ENCODE measurements around the gene ART1.
"Not testable (repeated sequence)": the region's sequence is repeated elsewhere in the genome, so short reads cannot be mapped to it uniquely, and the experiment has no call there.

ART1 gene

DNA sequence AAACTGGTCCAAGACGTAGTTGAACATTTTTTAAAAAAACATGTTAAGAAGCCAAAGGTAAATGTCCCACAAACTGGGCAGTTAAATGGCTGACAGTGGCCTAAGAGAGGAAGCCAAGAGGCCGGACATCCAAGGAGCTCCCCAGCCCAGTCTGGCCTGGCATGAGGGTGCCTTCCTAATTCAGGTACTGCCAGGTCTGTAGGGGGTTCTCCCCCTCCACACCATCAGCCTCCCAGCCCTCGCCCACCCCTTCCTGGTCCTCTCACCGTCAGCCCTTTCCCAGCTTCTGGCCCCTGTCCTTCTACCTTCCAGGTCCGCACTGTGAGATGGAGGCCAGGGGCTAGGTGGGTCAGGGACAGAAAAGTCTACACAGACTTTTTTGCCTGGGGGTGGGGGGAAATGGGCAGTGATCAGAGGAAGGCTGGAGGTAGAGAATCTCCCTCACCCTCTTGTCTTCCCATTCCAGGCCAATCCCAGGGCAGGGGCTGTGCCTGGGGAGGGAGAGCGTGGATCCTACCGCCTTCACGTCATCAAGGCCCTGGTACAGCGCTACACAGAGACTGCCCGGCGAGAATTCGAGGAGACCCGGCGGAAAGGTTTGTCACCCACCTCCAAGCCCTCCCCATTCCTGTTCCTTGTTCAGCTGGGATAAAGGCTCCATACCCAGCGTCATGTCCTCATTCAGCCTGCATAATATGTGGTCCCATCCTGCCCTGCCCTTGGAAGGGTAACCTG lies 9.1 kb upstream of the ART1 start:
- no peaks in the 10 kb centered on the region for H3K27me3 ChIP-seq (replicated peaks; ENCODE audit: control insufficient read depth, insufficient read depth, low read length)
- H3K36me3 ChIP-seq (ENCODE audit: control insufficient read depth, insufficient read depth, low read length, severe bottlenecking): no peaks in the 10 kb centered on the region
- no peak for DNase-seq (ENCODE audit: low read depth)
- no peaks in the 10 kb centered on the region for H3K4me1 ChIP-seq (ENCODE audit: control insufficient read depth, insufficient read depth, low read length)
- H3K9me3 ChIP-seq (ENCODE audit: control insufficient read depth, low read length): no peaks in the 10 kb centered on the region
- H3K4me3 ChIP-seq (ENCODE audit: low read length): no peak overlapping the region
- H3K9ac ChIP-seq (ENCODE audit: low read length): no peak overlapping the region

DNA sequence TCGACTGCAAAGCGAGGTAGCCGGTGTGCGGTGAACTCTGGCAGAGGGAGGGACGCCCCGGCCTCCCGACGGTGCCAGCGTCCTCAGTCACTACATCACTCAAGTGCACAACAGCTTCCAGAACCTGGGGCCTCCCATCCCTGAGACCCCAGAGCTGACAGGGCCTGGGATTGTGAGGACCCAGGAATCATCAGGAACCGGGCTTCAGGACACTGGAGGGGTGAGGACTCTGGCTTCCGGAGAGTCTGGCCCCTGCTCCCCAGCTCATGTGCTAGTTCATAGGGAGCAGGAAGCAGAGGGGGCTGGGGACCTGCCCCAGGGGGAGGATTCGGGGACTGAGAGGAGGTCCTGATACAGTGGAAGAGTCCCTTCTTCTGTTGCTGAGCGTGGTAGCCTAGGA lies 7.7 kb upstream of the ART1 start:
- H3K4me3 ChIP-seq (ENCODE audit: low read length): no peak overlapping the region
- no peaks in the 10 kb centered on the region for H3K27me3 ChIP-seq (replicated peaks; ENCODE audit: control insufficient read depth, insufficient read depth, low read length)
- H3K9ac ChIP-seq (ENCODE audit: low read length): no peak overlapping the region
- H3K4me1 ChIP-seq (ENCODE audit: control insufficient read depth, insufficient read depth, low read length): peaks cover 1% of the 10 kb centered on the region
- no peaks in the 10 kb centered on the region for H3K9me3 ChIP-seq (ENCODE audit: control insufficient read depth, low read length)
- DNase-seq (ENCODE audit: low read depth): no peak
- H3K36me3 ChIP-seq (ENCODE audit: control insufficient read depth, insufficient read depth, low read length, severe bottlenecking): no peaks in the 10 kb centered on the region

DNA sequence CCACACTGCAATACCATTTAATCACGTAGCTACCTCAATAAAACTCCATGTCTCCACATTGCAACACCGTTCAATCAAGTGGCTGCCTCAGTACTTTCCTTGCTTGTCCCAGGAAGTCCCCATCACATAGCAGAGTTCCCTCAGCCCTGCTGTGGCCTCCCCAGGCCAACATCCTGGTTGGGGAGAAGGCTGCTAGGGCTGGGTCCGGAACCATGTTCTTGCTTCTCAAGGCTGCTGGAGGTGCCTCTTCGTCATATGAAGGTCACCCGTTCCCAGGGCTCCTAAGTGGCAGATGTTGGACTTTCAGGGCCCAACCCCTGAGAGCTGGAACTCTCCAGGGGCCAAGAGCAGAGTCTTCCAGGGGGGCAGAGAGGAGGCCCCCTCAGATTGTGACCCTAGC lies 6.4 kb upstream of the ART1 start:
- Histone ChIP-seq H3K4me1 (ENCODE audit: control insufficient read depth, insufficient read depth, low read length) (peaks cover 11% of the 10 kb centered on the region), H3K9me3 (ENCODE audit: control insufficient read depth, low read length) (no peaks in the 10 kb centered on the region), H3K9ac (ENCODE audit: low read length) (no peak overlapping the region), H3K27me3 (replicated peaks; ENCODE audit: control insufficient read depth, insufficient read depth, low read length) (peaks cover 8% of the 10 kb centered on the region), H3K4me3 (ENCODE audit: low read length) (no peak overlapping the region), H3K36me3 (ENCODE audit: control insufficient read depth, insufficient read depth, low read length, severe bottlenecking) (no peaks in the 10 kb centered on the region)
- no peak for DNase-seq (ENCODE audit: low read depth)

DNA sequence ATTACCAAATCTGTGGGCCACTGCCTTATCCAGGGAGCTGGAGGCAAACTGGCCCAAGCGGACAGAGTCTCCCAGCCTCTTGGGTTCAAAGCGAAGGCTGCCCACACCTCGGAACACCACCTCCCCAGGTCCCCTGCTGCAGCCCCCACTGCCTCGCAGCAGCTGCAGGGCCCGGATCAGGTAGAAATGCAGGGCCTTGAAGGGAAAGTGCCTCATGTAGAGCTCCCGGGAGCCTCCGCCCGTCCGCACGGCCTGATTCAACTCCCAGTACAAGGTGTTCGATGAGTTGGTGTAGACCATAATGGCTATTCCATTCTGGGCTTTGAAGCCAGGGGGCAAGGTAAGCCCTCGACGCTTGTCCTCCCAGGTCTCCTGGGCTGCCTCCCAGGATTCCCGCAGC lies 5.1 kb upstream of the ART1 start:
- no peaks in the 10 kb centered on the region for H3K9me3 ChIP-seq (ENCODE audit: control insufficient read depth, low read length)
- no peak for DNase-seq (ENCODE audit: low read depth)
- H3K27me3 ChIP-seq (replicated peaks; ENCODE audit: control insufficient read depth, insufficient read depth, low read length): peaks cover 8% of the 10 kb centered on the region
- H3K4me3 ChIP-seq (ENCODE audit: low read length): no peak overlapping the region
- peaks cover 11% of the 10 kb centered on the region for H3K4me1 ChIP-seq (ENCODE audit: control insufficient read depth, insufficient read depth, low read length)
- H3K9ac ChIP-seq (ENCODE audit: low read length): no peak overlapping the region
- H3K36me3 ChIP-seq (ENCODE audit: control insufficient read depth, insufficient read depth, low read length, severe bottlenecking): no peaks in the 10 kb centered on the region

DNA sequence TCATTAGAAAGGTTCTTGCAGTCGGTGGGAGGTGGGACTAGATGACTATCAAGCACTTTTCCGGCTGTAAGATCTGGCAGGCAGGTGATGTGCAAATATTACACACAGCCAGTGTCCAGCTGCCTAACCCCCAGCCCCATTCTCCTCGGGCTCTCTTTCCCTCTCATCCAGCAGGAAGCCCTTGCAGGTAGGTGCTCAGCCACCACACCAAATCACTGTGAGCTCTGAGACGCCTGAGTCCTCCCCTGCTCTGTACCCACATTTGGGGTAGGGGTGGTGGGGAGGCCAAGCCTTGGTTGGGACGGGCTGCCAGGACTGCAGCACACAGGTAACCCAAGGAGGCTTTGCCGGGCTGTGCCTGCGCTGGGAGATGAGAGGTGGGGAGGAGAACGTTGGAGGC lies 3.7 kb upstream of the ART1 start:
- Histone ChIP-seq H3K4me1 (ENCODE audit: control insufficient read depth, insufficient read depth, low read length) (peaks cover 11% of the 10 kb centered on the region), H3K36me3 (ENCODE audit: control insufficient read depth, insufficient read depth, low read length, severe bottlenecking) (no peaks in the 10 kb centered on the region), H3K27me3 (replicated peaks; ENCODE audit: control insufficient read depth, insufficient read depth, low read length) (peaks cover 16% of the 10 kb centered on the region), H3K4me3 (ENCODE audit: low read length) (no peak overlapping the region), H3K9me3 (ENCODE audit: control insufficient read depth, low read length) (no peaks in the 10 kb centered on the region), H3K9ac (ENCODE audit: low read length) (no peak overlapping the region)
- no peak for DNase-seq (ENCODE audit: low read depth)

DNA sequence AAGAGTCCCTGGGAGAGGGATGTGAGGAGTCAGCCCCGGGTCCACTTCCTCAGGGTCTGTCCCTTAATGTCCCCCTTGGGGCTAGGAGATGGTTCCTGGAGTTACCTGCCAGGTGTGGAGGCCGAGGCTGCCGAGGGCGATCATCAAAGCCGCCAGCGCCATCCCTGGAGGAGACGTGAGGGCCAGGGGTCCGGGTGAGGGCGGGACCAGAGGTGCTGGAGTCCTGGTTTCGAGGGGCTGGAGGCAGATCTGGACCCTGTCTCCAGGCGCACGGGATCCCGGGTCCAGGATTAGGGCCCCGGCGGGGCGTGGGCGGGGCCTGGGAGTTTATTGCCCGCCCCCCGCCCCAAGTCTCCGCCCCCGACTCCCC lies 3.2 kb upstream of the ART1 start, which contains the start of gene ART5:
Gene ART5 (minus strand): TSS at position 292 of the 370 bp plus-strand sequence. CDS start 130 bp downstream, at position 162.
- peaks cover 11% of the 10 kb centered on the region for H3K4me1 ChIP-seq (ENCODE audit: control insufficient read depth, insufficient read depth, low read length)
- H3K36me3 ChIP-seq (ENCODE audit: control insufficient read depth, insufficient read depth, low read length, severe bottlenecking): no peaks in the 10 kb centered on the region
- no peaks in the 10 kb centered on the region for H3K9me3 ChIP-seq (ENCODE audit: control insufficient read depth, low read length)
- peaks cover 20% of the 10 kb centered on the region for H3K27me3 ChIP-seq (replicated peaks; ENCODE audit: control insufficient read depth, insufficient read depth, low read length)
- H3K9ac ChIP-seq (ENCODE audit: low read length): peak within 1 kb of the TSS; percentile 77
- peak within 1 kb of the TSS; percentile 81 for H3K4me3 ChIP-seq (ENCODE audit: low read length)
- no peak for DNase-seq (ENCODE audit: low read depth)

DNA sequence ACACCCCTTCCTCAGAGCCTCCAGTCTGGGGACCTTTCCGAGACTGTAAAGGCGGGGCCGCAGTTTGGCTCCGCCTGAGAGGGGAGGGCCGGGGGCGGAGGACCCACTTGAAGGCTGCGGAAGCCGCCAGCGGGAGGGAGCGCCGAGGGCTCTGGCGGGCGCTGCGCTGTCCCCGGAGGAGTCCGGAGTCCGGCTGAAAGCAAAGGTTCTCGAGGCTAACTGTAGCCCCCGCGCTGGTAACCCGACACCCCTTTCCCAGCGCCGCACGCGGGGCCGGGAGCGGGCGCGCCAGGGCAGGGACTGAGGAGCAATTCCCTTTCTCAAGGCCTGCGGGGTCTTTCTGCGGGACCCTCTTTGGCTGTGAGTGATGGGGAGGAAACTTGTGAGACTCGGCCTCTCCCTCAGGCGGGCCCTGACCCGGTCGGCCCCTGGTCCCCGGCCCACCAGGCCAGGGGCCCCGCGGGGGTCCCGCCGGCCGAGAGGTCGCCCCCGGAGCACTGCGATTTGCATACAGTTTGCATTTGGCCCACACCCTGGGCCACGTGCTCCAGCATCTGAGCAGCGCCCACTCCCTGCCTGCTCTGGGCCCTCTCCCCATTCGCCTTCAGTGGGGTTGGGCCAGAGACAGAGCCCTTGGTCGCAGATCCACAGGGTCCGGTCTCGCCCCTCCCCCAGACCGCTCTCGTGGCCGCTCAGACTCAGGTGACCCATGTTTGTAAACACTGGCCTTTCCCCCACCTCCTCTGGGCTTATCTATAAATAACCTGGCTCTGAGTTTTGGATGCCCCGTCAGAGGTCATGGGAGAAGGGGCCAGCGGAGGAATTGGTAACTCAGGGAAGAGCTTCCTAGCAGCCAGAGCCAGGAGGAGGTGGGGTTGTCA lies 2.6 kb upstream of the ART1 start:
- Histone ChIP-seq H3K27me3 (replicated peaks; ENCODE audit: control insufficient read depth, insufficient read depth, low read length) (peaks cover 22% of the 10 kb centered on the region), H3K36me3 (ENCODE audit: control insufficient read depth, insufficient read depth, low read length, severe bottlenecking) (no peaks in the 10 kb centered on the region), H3K9me3 (ENCODE audit: control insufficient read depth, low read length) (no peaks in the 10 kb centered on the region), H3K4me1 (ENCODE audit: control insufficient read depth, insufficient read depth, low read length) (peaks cover 11% of the 10 kb centered on the region), H3K9ac (ENCODE audit: low read length) (peak overlapping the region; percentile 77), H3K4me3 (ENCODE audit: low read length) (peak overlapping the region; percentile 81)
- peak; percentile 92 for DNase-seq (ENCODE audit: low read depth)

DNA sequence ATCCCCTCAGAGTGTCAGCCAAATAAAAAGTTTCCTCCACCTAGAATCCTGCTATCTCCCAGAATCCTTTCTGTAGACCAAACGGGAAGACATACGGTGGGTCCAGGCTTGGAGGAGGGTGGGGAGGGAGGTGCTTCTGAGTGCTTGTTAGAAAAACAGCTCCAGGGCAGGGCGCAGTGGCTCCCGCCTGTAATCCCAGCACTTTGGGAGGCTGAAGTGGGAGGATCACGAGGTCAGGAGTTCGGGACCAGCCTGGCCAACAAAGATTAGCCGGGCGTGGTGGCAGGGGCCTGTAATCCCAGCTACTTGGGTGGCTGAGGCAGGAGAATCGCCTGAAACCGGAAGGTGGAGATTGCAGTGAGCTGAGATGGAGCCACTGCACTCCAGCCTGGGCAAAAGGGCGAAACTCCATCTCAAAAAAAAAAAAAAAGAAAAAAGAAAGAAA lies 1.8 kb upstream of the ART1 start:
- DNase-seq (ENCODE audit: low read depth): peak; percentile 5
- Histone ChIP-seq H3K9ac (ENCODE audit: low read length) (peak overlapping the region; percentile 77), H3K27me3 (replicated peaks; ENCODE audit: control insufficient read depth, insufficient read depth, low read length) (peaks cover 22% of the 10 kb centered on the region), H3K4me1 (ENCODE audit: control insufficient read depth, insufficient read depth, low read length) (peaks cover 11% of the 10 kb centered on the region), H3K4me3 (ENCODE audit: low read length) (peak overlapping the region; percentile 81)
- not testable (repeated sequence) for H3K9me3 ChIP-seq (ENCODE audit: control insufficient read depth, low read length); H3K36me3 ChIP-seq (ENCODE audit: control insufficient read depth, insufficient read depth, low read length, severe bottlenecking)

DNA sequence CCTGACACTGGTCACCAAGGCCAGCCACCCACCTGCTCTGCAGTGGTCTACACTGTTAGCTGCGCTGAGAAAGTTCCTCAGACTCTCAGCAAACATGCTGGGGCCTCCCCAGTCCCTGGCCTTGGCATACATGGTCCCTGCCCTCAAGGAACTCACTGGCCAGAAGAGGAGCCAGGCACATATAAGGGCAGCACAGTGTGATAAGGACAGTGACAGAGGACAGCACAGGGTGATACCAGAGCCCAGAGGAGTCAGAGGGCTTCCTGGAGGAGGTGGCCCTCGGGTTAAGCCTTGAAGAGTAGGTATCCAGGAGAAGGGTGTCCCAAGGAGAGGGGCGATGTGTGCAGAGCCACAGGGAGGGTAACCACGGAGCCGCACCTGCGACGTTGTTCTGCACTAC lies 624 bp downstream of the ART1 start:
- no peak overlapping the region for H3K9ac ChIP-seq (ENCODE audit: low read length)
- no peaks in the 10 kb centered on the region for H3K9me3 ChIP-seq (ENCODE audit: control insufficient read depth, low read length)
- no peaks in the 10 kb centered on the region for H3K36me3 ChIP-seq (ENCODE audit: control insufficient read depth, insufficient read depth, low read length, severe bottlenecking)
- H3K27me3 ChIP-seq (replicated peaks; ENCODE audit: control insufficient read depth, insufficient read depth, low read length): peaks cover 31% of the 10 kb centered on the region
- H3K4me1 ChIP-seq (ENCODE audit: control insufficient read depth, insufficient read depth, low read length): peaks cover 11% of the 10 kb centered on the region
- no peak overlapping the region for H3K4me3 ChIP-seq (ENCODE audit: low read length)
- no peak for DNase-seq (ENCODE audit: low read depth)

DNA sequence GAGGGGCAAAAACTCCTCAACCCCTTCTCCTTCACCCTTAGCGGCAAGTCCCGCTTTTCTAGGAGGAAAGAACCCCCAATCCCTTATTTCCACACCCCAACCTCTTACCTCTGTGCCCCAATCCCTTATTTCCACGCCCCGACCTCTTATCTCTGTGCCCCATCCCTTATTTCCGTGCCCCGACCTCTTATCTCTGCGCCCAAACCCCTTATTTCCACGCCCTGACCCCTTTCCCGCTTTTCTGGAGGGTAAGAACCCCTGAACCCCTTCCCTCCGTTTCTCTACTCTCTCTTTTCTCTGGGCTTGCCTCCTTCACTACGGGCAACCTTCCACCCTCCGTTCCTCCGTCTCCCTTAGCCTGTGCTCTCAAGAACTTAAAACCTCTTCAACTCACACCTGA lies 3.9 kb downstream of the ART1 start:
- not testable (repeated sequence) for H3K9me3 ChIP-seq (ENCODE audit: control insufficient read depth, low read length); H3K4me3 ChIP-seq (ENCODE audit: low read length); H3K4me1 ChIP-seq (ENCODE audit: control insufficient read depth, insufficient read depth, low read length); DNase-seq (ENCODE audit: low read depth); H3K36me3 ChIP-seq (ENCODE audit: control insufficient read depth, insufficient read depth, low read length, severe bottlenecking); H3K9ac ChIP-seq (ENCODE audit: low read length)
- H3K27me3 ChIP-seq (replicated peaks; ENCODE audit: control insufficient read depth, insufficient read depth, low read length): peaks cover 23% of the 10 kb centered on the region

DNA sequence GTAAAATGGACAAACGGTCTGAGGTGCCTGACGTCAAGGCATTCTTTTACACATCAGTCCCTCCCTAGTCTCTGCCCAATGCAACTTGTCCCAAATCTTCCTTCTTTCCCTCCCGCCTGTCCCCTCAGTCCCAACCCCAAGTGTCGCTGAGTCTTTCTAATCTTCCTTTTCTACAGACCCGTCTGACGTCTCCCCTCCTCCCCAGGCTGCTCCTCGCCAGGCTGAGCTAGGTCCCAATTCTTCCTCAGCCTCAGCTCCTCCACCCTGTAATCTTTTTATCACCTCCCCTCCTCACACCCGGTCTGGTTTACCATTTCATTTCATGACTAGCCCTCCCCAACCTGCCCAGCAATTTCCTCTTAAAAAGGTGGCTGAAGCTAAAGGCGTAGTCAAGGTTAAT lies 4.4 kb downstream of the ART1 start:
- not testable (repeated sequence) for H3K9me3 ChIP-seq (ENCODE audit: control insufficient read depth, low read length); DNase-seq (ENCODE audit: low read depth); H3K36me3 ChIP-seq (ENCODE audit: control insufficient read depth, insufficient read depth, low read length, severe bottlenecking); H3K4me1 ChIP-seq (ENCODE audit: control insufficient read depth, insufficient read depth, low read length); H3K9ac ChIP-seq (ENCODE audit: low read length); H3K4me3 ChIP-seq (ENCODE audit: low read length)
- H3K27me3 ChIP-seq (replicated peaks; ENCODE audit: control insufficient read depth, insufficient read depth, low read length): peaks cover 23% of the 10 kb centered on the region
